Large intestine (tissue), 3 donors: ENCODE measurements around the gene AMH. TPM values are rescaled to one million over a fixed set of nuclear protein-coding genes. Genes with fewer than 3 reads are reported as not detected.

ENCODE experiments used
- DNase-seq, 2 donors: peaks; one replicate each; pipeline versions ENCODE4 v3.0.0 to v3.0.0-alpha.2; 2013
- H3K27ac ChIP-seq: one replicate; pipeline ENCODE4 v1.5.1; 2013; ENCODE audit warnings: low read length
- H3K27me3 ChIP-seq: 2 replicates; pipeline ENCODE4 v1.6.1; 2013; ENCODE audit warnings: low read length; ENCODE audit not compliant: control insufficient read depth, insufficient read depth
- H3K36me3 ChIP-seq: 2 replicates; pipeline ENCODE4 v1.6.1; 2013; ENCODE audit warnings: low read length; ENCODE audit not compliant: control insufficient read depth, insufficient read depth
- H3K4me1 ChIP-seq: one replicate; pipeline ENCODE4 v1.6.1; 2013; ENCODE audit warnings: low read length; ENCODE audit not compliant: control insufficient read depth, insufficient read depth
- H3K4me3 ChIP-seq: one replicate; pipeline ENCODE4 v1.5.1; 2013; ENCODE audit warnings: low read length
- H3K9me3 ChIP-seq: one replicate; pipeline ENCODE4 v1.6.1; 2013; ENCODE audit warnings: mild to moderate bottlenecking, low read depth, low read length, moderate library complexity; ENCODE audit not compliant: control insufficient read depth
- WGBS: methylation state at CpG from one replicate; pipeline ENCODE4 v1.1.5; 2013; ENCODE audit warnings: low lambda C conversion rate; ENCODE audit not compliant: insufficient coverage; 5-methylcytosine and 5-hydroxymethylcytosine counted together
- polyA plus RNA-seq: library from polyadenylated mRNA; unstranded; fragments of 120-200 nt; gene quantifications from one replicate; pipeline ENCODE4 v1.2.1, GENCODE V29; 2013

The AMH gene
- polyA plus RNA-seq, 1 donor: 4.6 TPM

- H3K4me3 ChIP-seq: no peak overlapping the region
- peaks cover 26% of the 10 kb centered on the region for H3K9me3 ChIP-seq
- H3K4me1 ChIP-seq: peaks cover 32% of the 10 kb centered on the region
- no peak for DNase-seq
- peaks cover 55% of the 10 kb centered on the region for H3K27me3 ChIP-seq
- WGBS: no CpG with 5 or more reads among the region's 43 CpGs
- peaks cover 39% of the 10 kb centered on the region for H3K36me3 ChIP-seq
- H3K27ac ChIP-seq: no peak overlapping the region
Observed at GRCh38 chr19:2249880-2250765, 1.0 kb downstream of the AMH start.

DNA sequence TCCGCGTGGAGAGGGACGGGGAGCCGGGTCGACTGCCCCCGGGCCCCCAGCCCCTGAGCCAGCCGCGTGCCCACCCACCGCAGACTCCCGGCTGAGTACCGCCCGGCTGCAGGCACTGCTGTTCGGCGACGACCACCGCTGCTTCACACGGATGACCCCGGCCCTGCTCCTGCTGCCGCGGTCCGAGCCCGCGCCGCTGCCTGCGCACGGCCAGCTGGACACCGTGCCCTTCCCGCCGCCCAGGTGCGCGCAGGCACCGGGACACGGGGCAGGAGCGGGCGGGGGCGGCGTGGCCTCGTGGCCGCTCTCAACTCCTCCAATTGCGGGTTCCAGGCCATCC is 1.6 kb downstream of the AMH start:
- peaks cover 26% of the 10 kb centered on the region for H3K9me3 ChIP-seq
- H3K27me3 ChIP-seq: peaks cover 55% of the 10 kb centered on the region
- H3K36me3 ChIP-seq: peaks cover 33% of the 10 kb centered on the region
- no peak for DNase-seq
- no CpG with 5 or more reads among the region's 40 CpGs for WGBS
- H3K4me3 ChIP-seq: no peak overlapping the region
- peaks cover 32% of the 10 kb centered on the region for H3K4me1 ChIP-seq
- H3K27ac ChIP-seq: no peak overlapping the region

DNA sequence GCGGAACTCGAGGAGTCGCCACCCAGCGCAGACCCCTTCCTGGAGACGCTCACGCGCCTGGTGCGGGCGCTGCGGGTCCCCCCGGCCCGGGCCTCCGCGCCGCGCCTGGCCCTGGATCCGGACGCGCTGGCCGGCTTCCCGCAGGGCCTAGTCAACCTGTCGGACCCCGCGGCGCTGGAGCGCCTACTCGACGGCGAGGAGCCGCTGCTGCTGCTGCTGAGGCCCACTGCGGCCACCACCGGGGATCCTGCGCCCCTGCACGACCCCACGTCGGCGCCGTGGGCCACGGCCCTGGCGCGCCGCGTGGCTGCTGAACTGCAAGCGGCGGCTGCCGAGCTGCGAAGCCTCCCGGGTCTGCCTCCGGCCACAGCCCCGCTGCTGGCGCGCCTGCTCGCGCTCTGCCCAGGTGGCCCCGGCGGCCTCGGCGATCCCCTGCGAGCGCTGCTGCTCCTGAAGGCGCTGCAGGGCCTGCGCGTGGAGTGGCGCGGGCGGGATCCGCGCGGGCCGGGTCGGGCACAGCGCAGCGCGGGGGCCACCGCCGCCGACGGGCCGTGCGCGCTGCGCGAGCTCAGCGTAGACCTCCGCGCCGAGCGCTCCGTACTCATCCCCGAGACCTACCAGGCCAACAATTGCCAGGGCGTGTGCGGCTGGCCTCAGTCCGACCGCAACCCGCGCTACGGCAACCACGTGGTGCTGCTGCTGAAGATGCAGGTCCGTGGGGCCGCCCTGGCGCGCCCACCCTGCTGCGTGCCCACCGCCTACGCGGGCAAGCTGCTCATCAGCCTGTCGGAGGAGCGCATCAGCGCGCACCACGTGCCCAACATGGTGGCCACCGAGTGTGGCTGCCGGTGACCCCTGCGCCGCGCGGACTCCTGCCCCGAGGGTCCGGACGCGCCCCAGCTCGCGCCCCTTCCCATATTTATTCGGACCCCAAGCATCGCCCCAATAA is 2.3 kb downstream of the AMH start:
- Histone ChIP-seq H3K36me3 (peaks cover 27% of the 10 kb centered on the region), H3K4me1 (peaks cover 32% of the 10 kb centered on the region), H3K27ac (no peak overlapping the region), H3K9me3 (peaks cover 26% of the 10 kb centered on the region), H3K4me3 (peak overlapping the region; percentile 27), H3K27me3 (peaks cover 58% of the 10 kb centered on the region)
- DNase-seq: peak in 1 of 2 donors; percentile 62
- no CpG with 5 or more reads among the region's 125 CpGs for WGBS

DNA sequence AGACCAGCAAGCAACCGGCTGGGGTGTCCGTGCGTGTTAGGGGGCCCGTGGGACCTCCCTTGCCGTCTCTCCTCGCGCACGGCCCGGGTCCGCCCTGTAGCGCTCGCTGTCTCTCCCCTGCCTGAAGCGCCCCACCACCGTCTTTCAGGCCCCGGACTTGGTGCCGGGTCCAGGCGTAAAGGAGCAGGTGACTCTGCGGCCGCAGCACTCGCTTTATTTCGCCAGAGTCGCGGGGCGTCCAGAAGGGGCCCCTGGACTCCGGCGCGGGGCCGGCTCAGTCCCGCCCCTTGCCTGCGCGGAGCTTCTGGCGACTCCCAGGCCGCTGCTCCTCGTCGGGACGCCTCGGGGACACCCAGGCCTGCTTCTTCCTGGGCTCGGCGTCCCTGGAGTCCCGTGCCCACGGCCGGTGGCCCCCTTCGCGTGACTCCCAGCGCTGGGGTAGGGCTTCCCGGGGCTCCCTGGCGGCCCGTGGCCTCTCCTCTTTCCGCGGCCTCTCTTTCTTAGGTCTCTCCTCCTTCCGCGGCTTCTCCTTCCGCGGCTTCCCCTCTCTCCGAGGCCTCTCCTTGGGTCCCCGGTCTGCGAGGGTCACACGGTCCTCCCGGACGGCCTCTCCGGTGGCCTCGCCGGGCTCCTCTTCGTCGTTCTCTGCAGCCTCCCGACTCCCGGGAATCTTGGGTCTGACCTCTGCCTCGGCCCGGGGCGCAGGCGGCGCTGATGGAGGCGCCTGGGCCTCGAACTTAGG is 3.1 kb downstream of the AMH start:
- Histone ChIP-seq H3K27me3 (peaks cover 58% of the 10 kb centered on the region), H3K4me3 (peak overlapping the region; percentile 27), H3K36me3 (peaks cover 18% of the 10 kb centered on the region), H3K9me3 (peaks cover 26% of the 10 kb centered on the region), H3K27ac (no peak overlapping the region), H3K4me1 (peaks cover 32% of the 10 kb centered on the region)
- WGBS: 7% methylated on average over 3 of the region's 74 CpGs
- peak in 1 of 2 donors; percentile 73 for DNase-seq

GRCh38 chr19:2252797-2253105 is 3.6 kb downstream of the AMH start:
- WGBS: no CpG with 5 or more reads among the region's 18 CpGs
- peak overlapping the region; percentile 27 for H3K4me3 ChIP-seq
- peaks cover 26% of the 10 kb centered on the region for H3K9me3 ChIP-seq
- H3K36me3 ChIP-seq: peaks cover 13% of the 10 kb centered on the region
- no peak overlapping the region for H3K27ac ChIP-seq
- H3K27me3 ChIP-seq: peaks cover 58% of the 10 kb centered on the region
- no peak for DNase-seq
- H3K4me1 ChIP-seq: peaks cover 32% of the 10 kb centered on the region

GRCh38 chr19:2253106-2254063 is 4.3 kb downstream of the AMH start:
- peaks cover 7% of the 10 kb centered on the region for H3K36me3 ChIP-seq
- WGBS: no CpG with 5 or more reads among the region's 77 CpGs
- H3K4me3 ChIP-seq: peak overlapping the region; percentile 27
- H3K27me3 ChIP-seq: peaks cover 58% of the 10 kb centered on the region
- H3K9me3 ChIP-seq: peaks cover 26% of the 10 kb centered on the region
- no peak overlapping the region for H3K27ac ChIP-seq
- no peak for DNase-seq
- peaks cover 32% of the 10 kb centered on the region for H3K4me1 ChIP-seq

GRCh38 chr19:2254064-2254872 is 5.1 kb downstream of the AMH start:
- Histone ChIP-seq H3K4me3 (no peak overlapping the region), H3K9me3 (peaks cover 26% of the 10 kb centered on the region), H3K4me1 (peaks cover 32% of the 10 kb centered on the region), H3K36me3 (no peaks in the 10 kb centered on the region), H3K27me3 (peaks cover 57% of the 10 kb centered on the region), H3K27ac (no peak overlapping the region)
- no CpG with 5 or more reads among the region's 20 CpGs for WGBS
- peak in 1 of 2 donors; percentile 74 for DNase-seq

GRCh38 chr19:2255112-2255845 is 6.2 kb downstream of the AMH start:
- peaks cover 47% of the 10 kb centered on the region for H3K27me3 ChIP-seq
- no peaks in the 10 kb centered on the region for H3K36me3 ChIP-seq
- no CpG with 5 or more reads among the region's 16 CpGs for WGBS
- no peak overlapping the region for H3K4me3 ChIP-seq
- H3K9me3 ChIP-seq: peaks cover 22% of the 10 kb centered on the region
- no peak for DNase-seq
- peaks cover 29% of the 10 kb centered on the region for H3K4me1 ChIP-seq
- no peak overlapping the region for H3K27ac ChIP-seq
